SK-N-DZ (cell line): Measurements from ENCODE around the gene TSC22D2.
A peak's percentile ranks its signal among the peaks of the same experiment; 100 is the strongest.

Experiments
- DNase-seq: peaks from one replicate; pipeline ENCODE4 v3.0.0-alpha.2; 2015; ENCODE audit warnings: low spot score

TSC22D2 gene

GRCh38 chr3:150385296-150386242 lies 22.5 kb upstream of the TSC22D2 start:
- no peak for DNase-seq

GRCh38 chr3:150388498-150389418 lies 19.3 kb upstream of the TSC22D2 start:
- DNase-seq, result no peak

- DNase-seq, result no peak
Observed at GRCh38 chr3:150390087-150390486, 18.0 kb upstream of the TSC22D2 start.

- no peak for DNase-seq
Observed at GRCh38 chr3:150391161-150391560, 16.9 kb upstream of the TSC22D2 start.

- DNase-seq, result peak; percentile 35
Observed at GRCh38 chr3:150393745-150394144, 14.4 kb upstream of the TSC22D2 start.

GRCh38 chr3:150394606-150395005 lies 13.5 kb upstream of the TSC22D2 start:
- no peak for DNase-seq

- DNase-seq, result no peak
Observed at GRCh38 chr3:150396491-150396890, 11.6 kb upstream of the TSC22D2 start.

GRCh38 chr3:150396956-150397550 lies 11.0 kb upstream of the TSC22D2 start:
- DNase-seq, result no peak

- DNase-seq, result no peak
Observed at GRCh38 chr3:150399060-150399459, 9.0 kb upstream of the TSC22D2 start.

GRCh38 chr3:150401285-150401684 lies 6.8 kb upstream of the TSC22D2 start:
- DNase-seq, result no peak

GRCh38 chr3:150402217-150402616 lies 5.9 kb upstream of the TSC22D2 start:
- DNase-seq, result no peak

- no peak for DNase-seq
Observed at GRCh38 chr3:150404023-150404422, 4.1 kb upstream of the TSC22D2 start.

GRCh38 chr3:150407051-150407807 lies 869 bp upstream of the TSC22D2 start:
- DNase-seq, result no peak

GRCh38 chr3:150407808-150408220 lies 284 bp upstream of the TSC22D2 start:
- DNase-seq, result no peak

GRCh38 chr3:150409125-150409511 lies 1.0 kb downstream of the TSC22D2 start:
- DNase-seq, result peak; percentile 46

GRCh38 chr3:150409512-150410310 lies 1.6 kb downstream of the TSC22D2 start:
- peak; percentile 86 for DNase-seq

- peak; percentile 20 for DNase-seq
Observed at GRCh38 chr3:150410311-150411105, 2.4 kb downstream of the TSC22D2 start.

GRCh38 chr3:150411106-150411460 lies 3.0 kb downstream of the TSC22D2 start:
- DNase-seq, result no peak

- no peak for DNase-seq
Observed at GRCh38 chr3:150411546-150411945, 3.4 kb downstream of the TSC22D2 start.

- DNase-seq, result no peak
Observed at GRCh38 chr3:150411976-150412375, 3.9 kb downstream of the TSC22D2 start.
